CD14-positive monocyte (primary cell): ENCODE data around the gene INPP4B. TPM values are rescaled to one million over a fixed set of nuclear protein-coding genes. Genes with fewer than 3 reads are reported as not detected.

ENCODE experiments used
- DNase-seq, 3 donors: peaks; one replicate each; pipeline ENCODE4 v3.0.0-alpha.2; 2011 to 2022
- H2AFZ ChIP-seq: 2 replicates; pipeline ENCODE4 v1.6.0; 2012; ENCODE audit warnings: mild to moderate bottlenecking, low read depth, low read length, inconsistent platforms; ENCODE audit not compliant: insufficient read depth, poor library complexity, severe bottlenecking
- H3K27ac ChIP-seq, 2 donors: 1 replicate in 1 of 2; 2 replicates in 1 of 2; pipeline ENCODE4 v1.5.1; 2012 to 2013; ENCODE audit warnings: low read length in 2 of 2, control low read depth in 1 of 2, inconsistent platforms in 1 of 2, low read depth in 1 of 2, mild to moderate bottlenecking in 1 of 2
- H3K27me3 ChIP-seq, 2 donors: one replicate each; pipeline versions ENCODE4 v1.6.0 to v1.6.1; 2011 to 2013; ENCODE audit warnings: low read length in 2 of 2; ENCODE audit not compliant: control insufficient read depth in 2 of 2, insufficient read depth in 2 of 2
- H3K36me3 ChIP-seq, 2 donors: replicated peaks in 1 of 2; 1 replicate in 1 of 2; 2 replicates in 1 of 2; pipeline versions ENCODE4 v1.5.1 to v1.6.1; 2012 to 2013; ENCODE audit warnings: low read length in 2 of 2, control low read depth in 1 of 2, inconsistent platforms in 1 of 2, mild to moderate bottlenecking in 1 of 2; ENCODE audit not compliant: insufficient read depth in 2 of 2, control insufficient read depth in 1 of 2
- H3K4me1 ChIP-seq, 2 donors: 1 replicate in 1 of 2; 2 replicates in 1 of 2; pipeline versions ENCODE4 v1.5.1 to v1.6.1; 2012 to 2013; ENCODE audit warnings: low read length in 2 of 2, control low read depth in 1 of 2, inconsistent platforms in 1 of 2, mild to moderate bottlenecking in 1 of 2, moderate library complexity in 1 of 2; ENCODE audit not compliant: insufficient read depth in 2 of 2, control insufficient read depth in 1 of 2
- H3K4me2 ChIP-seq: replicated peaks from 2 replicates; pipeline ENCODE3; 2012; ENCODE audit warnings: low read length, moderate library complexity, mild to moderate bottlenecking; ENCODE audit not compliant: poor library complexity, severe bottlenecking; ENCODE audit errors: extremely low read depth
- H3K4me3 ChIP-seq, 3 experiments: fragments of 200-600 bp in 1 of 3; sonication (generic) in 1 of 3; replicated peaks in 1 of 3; 1 replicate in 2 of 3; 2 replicates in 1 of 3; pipeline ENCODE4 v1.5.1; 2011 to 2013; ENCODE audit warnings: low read length in 3 of 3, mild to moderate bottlenecking in 3 of 3, control low read depth in 2 of 3, low read depth in 2 of 3, inconsistent platforms in 1 of 3, moderate library complexity in 1 of 3
- H3K79me2 ChIP-seq: 2 replicates; pipeline ENCODE4 v1.6.0; 2012; ENCODE audit warnings: mild to moderate bottlenecking, control low read depth, inconsistent platforms, low read length, moderate library complexity; ENCODE audit not compliant: insufficient read depth
- H3K9ac ChIP-seq: 2 replicates; pipeline ENCODE4 v1.6.0; 2017; ENCODE audit warnings: low read length, mild to moderate bottlenecking; ENCODE audit not compliant: insufficient read depth, poor library complexity, severe bottlenecking
- H3K9me3 ChIP-seq, 2 donors: replicated peaks in 1 of 2; 1 replicate in 1 of 2; 2 replicates in 1 of 2; pipeline versions ENCODE4 v1.5.1 to v1.6.1; 2012 to 2013; ENCODE audit warnings: low read length in 2 of 2, control low read depth in 1 of 2; ENCODE audit not compliant: control insufficient read depth in 1 of 2, insufficient read depth in 1 of 2
- H4K20me1 ChIP-seq: 2 replicates; pipeline ENCODE4 v1.6.0; 2012; ENCODE audit warnings: mild to moderate bottlenecking, low read length, control low read depth, moderate library complexity; ENCODE audit not compliant: insufficient read depth
- H3K27ac Mint-ChIP-seq, 7 donors: one replicate each; pipeline ENCODE4 v1.8.0; 2020; ENCODE audit warnings: mild to moderate bottlenecking in 7 of 7, mixed read lengths in 7 of 7, moderate library complexity in 6 of 7, inconsistent platforms in 2 of 7
- H3K27me3 Mint-ChIP-seq, 3 donors: one replicate each; pipeline ENCODE4 v1.8.0; 2021 to 2022; ENCODE audit warnings: low read depth in 3 of 3, mild to moderate bottlenecking in 3 of 3, mixed read lengths in 3 of 3, moderate library complexity in 3 of 3, inconsistent platforms in 1 of 3
- H3K36me3 Mint-ChIP-seq, 2 donors: one replicate each; pipeline ENCODE4 v1.8.0; 2020; ENCODE audit warnings: mixed read lengths in 2 of 2, inconsistent platforms in 1 of 2, mild to moderate bottlenecking in 1 of 2
- H3K4me1 Mint-ChIP-seq: one replicate; pipeline ENCODE4 v1.8.0; 2020; ENCODE audit warnings: mild to moderate bottlenecking, mixed read lengths
- H3K4me3 Mint-ChIP-seq, 2 donors: one replicate each; pipeline ENCODE4 v1.8.0; 2020; ENCODE audit warnings: mild to moderate bottlenecking in 2 of 2, mixed read lengths in 2 of 2, moderate library complexity in 1 of 2
- H3K9me3 Mint-ChIP-seq, 7 donors: one replicate each; pipeline ENCODE4 v1.8.0; 2020 to 2022; ENCODE audit warnings: mixed read lengths in 7 of 7, mild to moderate bottlenecking in 6 of 7, moderate library complexity in 6 of 7, inconsistent platforms in 2 of 7
- CTCF ChIP-seq: fragments of 200-600 bp; IDR thresholded peaks from one replicate; pipeline ENCODE4 v1.8.0; 2022; ENCODE audit warnings: antibody characterized with exemption, mild to moderate bottlenecking
- WGBS: methylation state at CpG from one replicate; pipeline ENCODE4 v1.1.5; 2013; ENCODE audit warnings: missing lambda C conversion rate; ENCODE audit not compliant: insufficient coverage; 5-methylcytosine and 5-hydroxymethylcytosine counted together
- intact Hi-C, 2 donors: fragments of 100-400 bp; cut with micrococcal nuclease; formaldehyde crosslinking; loops; one replicate each; pipeline versions ENCODE4 v1.15.0 to v1.15.1; 2023
- polyA plus RNA-seq, 3 donors: library from polyadenylated mRNA; depleted of rRNA in 1 of 3; unstranded in 2 of 3; stranded (reverse) in 1 of 3; fragments of 300-500 nt in 2 of 3; fragments of >200 nt in 1 of 3; fragmentation: Illumina TruSeq in 2 of 3; gene quantifications; 1 replicate in 2 of 3; 2 replicates in 1 of 3; pipeline ENCODE4 v1.2.3, GENCODE V29; 2012 to 2021

INPP4B gene
- polyA plus RNA-seq, 3 donors, result 0.13 to 0.38 (median 0.22) TPM

DNA sequence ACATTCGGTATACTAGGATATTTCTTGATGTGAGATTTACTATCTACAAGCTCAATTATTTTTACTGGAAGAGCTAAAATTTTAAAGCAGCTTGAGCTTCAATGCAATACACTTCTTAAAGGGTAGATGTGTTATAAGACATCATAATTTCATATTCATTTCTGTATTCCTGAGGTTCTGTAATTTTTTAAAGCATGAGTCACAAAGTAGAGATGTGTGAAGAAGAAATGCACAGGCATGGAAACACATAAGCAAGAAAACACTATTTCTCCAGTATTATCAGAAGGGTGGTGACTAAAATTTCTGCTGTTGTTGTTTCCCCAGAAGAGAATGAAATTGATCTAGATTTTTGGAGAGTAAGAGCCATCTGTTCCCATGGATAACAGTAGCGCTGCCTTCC, 72.6 kb downstream of the INPP4B start:
- no peaks in the 10 kb centered on the region for H3K9me3 ChIP-seq
- no peak overlapping the region for H3K27ac Mint-ChIP-seq
- no peaks in the 10 kb centered on the region for H4K20me1 ChIP-seq
- H3K27me3 ChIP-seq, result no peaks in the 10 kb centered on the region
- no peaks in the 10 kb centered on the region for H3K36me3 ChIP-seq
- H3K79me2 ChIP-seq, result no peaks in the 10 kb centered on the region
- no peak overlapping the region for H3K4me3 Mint-ChIP-seq
- H3K9ac ChIP-seq, result no peak overlapping the region
- no peak overlapping the region for H2AFZ ChIP-seq
- peaks cover 0 to 4% (median 0%) of the 10 kb centered on the region in 7 donors for H3K9me3 Mint-ChIP-seq
- TF ChIP-seq CTCF, result no peak
- H3K4me1 Mint-ChIP-seq, result no peaks in the 10 kb centered on the region
- DNase-seq, result no peak
- H3K4me2 ChIP-seq, result no peak overlapping the region
- H3K27me3 Mint-ChIP-seq, result no peaks in the 10 kb centered on the region
- no CpG with 5 or more reads among the region's 2 CpGs for WGBS
- H3K4me1 ChIP-seq, result no peaks in the 10 kb centered on the region
- no peak overlapping the region for H3K4me3 ChIP-seq
- no peak overlapping the region for H3K27ac ChIP-seq
- no peaks in the 10 kb centered on the region for H3K36me3 Mint-ChIP-seq
- intact Hi-C loops, result no loop called here

- Mint-ChIP-seq H3K27me3 (no peaks in the 10 kb centered on the region), H3K9me3 (peaks cover 0 to 2% (median 0%) of the 10 kb centered on the region in 7 donors), H3K27ac (no peak overlapping the region), H3K4me1 (no peaks in the 10 kb centered on the region), H3K4me3 (no peak overlapping the region), H3K36me3 (no peaks in the 10 kb centered on the region)
- Histone ChIP-seq H3K79me2 (no peaks in the 10 kb centered on the region), H3K36me3 (no peaks in the 10 kb centered on the region), H3K4me3 (no peak overlapping the region), H3K4me1 (no peaks in the 10 kb centered on the region), H3K27me3 (no peaks in the 10 kb centered on the region), H3K9me3 (no peaks in the 10 kb centered on the region), H3K9ac (no peak overlapping the region), H2AFZ (no peak overlapping the region), H3K4me2 (no peak overlapping the region), H3K27ac (no peak overlapping the region), H4K20me1 (no peaks in the 10 kb centered on the region)
- no peak for TF ChIP-seq CTCF
- DNase-seq, result no peak
- WGBS, result no CpG with 5 or more reads among the region's 2 CpGs
- intact Hi-C loops, result no loop called here
Measured at GRCh38 chr4:142762280-142762679, 83.8 kb downstream of the INPP4B start.
